Heart right ventricle (tissue), 16 donors: Measurements from ENCODE around the gene PTPRE. TPM values are rescaled to one million over a fixed set of nuclear protein-coding genes. Genes with fewer than 3 reads are reported as not detected.

Experiments used
- ATAC-seq, 8 donors: fragments of 200-7000 bp; cut with Tn5 transposase; one replicate each; pipeline ENCODE4 v1.9.1; 2020; ENCODE audit warnings: mild to moderate bottlenecking in 8 of 8, moderate library complexity in 8 of 8, moderate number of reproducible peaks in 1 of 8
- DNase-seq, 2 donors: peaks; one replicate each; pipeline ENCODE4 v3.0.0-alpha.2; 2020
- H3K27ac ChIP-seq, 10 donors: fragments of 200-600 bp; sonication (generic) in 2 of 10; one replicate each; pipeline versions ENCODE4 v1.5.0 to v1.8.0; 2020 to 2022; ENCODE audit warnings: mild to moderate bottlenecking in 3 of 10
- H3K27me3 ChIP-seq, 7 donors: fragments of 200-600 bp; one replicate each; pipeline ENCODE4 v1.8.0; 2021 to 2022; ENCODE audit warnings: mild to moderate bottlenecking in 2 of 7
- H3K36me3 ChIP-seq, 9 donors: fragments of 200-600 bp; sonication (generic) in 1 of 9; one replicate each; pipeline versions ENCODE4 v1.5.0 to v1.8.0; 2020 to 2022; ENCODE audit warnings: mild to moderate bottlenecking in 2 of 9
- H3K4me1 ChIP-seq, 9 donors: fragments of 200-600 bp; sonication (generic) in 1 of 9; one replicate each; pipeline versions ENCODE4 v1.5.0 to v1.8.0; 2020 to 2022; ENCODE audit warnings: mild to moderate bottlenecking in 4 of 9
- H3K4me3 ChIP-seq, 10 donors: fragments of 200-600 bp; sonication (generic) in 2 of 10; one replicate each; pipeline versions ENCODE4 v1.5.0 to v1.8.0; 2020 to 2022; ENCODE audit warnings: mild to moderate bottlenecking in 7 of 10, moderate library complexity in 2 of 10
- H3K9me3 ChIP-seq, 11 donors: fragments of 200-600 bp in 10 of 11; sonication (generic) in 2 of 11; one replicate each; pipeline versions ENCODE4 v1.5.0 to v1.8.0; 2013 to 2022; ENCODE audit warnings: mild to moderate bottlenecking in 2 of 11, control low read depth in 1 of 11, moderate library complexity in 1 of 11
- CTCF ChIP-seq, 9 donors: fragments of 200-600 bp; sonication (generic) in 2 of 9; IDR thresholded peaks; one replicate each; pipeline versions ENCODE4 v1.5.0 to v1.8.0; 2021 to 2022; ENCODE audit warnings: antibody characterized with exemption in 9 of 9, mild to moderate bottlenecking in 5 of 9, moderate library complexity in 1 of 9
- WGBS, 2 donors: extraction: QIAGEN DNeasy Blood & Tissue Kit; methylation state at CpG; one replicate each; pipeline ENCODE4 v1.1.7; 2013; ENCODE audit warnings: inconsistent platforms in 1 of 2; 5-methylcytosine and 5-hydroxymethylcytosine counted together
- intact Hi-C, 10 donors: fragments of 100-400 bp; cut with DNase I; formaldehyde crosslinking; loops; one replicate each; pipeline versions ENCODE4 v1.11.1 to v1.14.2; 2022
- polyA plus RNA-seq, 2 donors: library from polyadenylated mRNA; stranded (reverse); fragments of 200-250 nt; gene quantifications; one replicate each; pipeline ENCODE4 v1.2.3, GENCODE V29; 2013
- total RNA-seq, 10 donors: library from RNA; stranded (reverse); fragmentation: NEBNext Ultra II Directional in 3 of 10; extraction: Animal tissue kit (Norgen Biotek cat#: 25700) in 3 of 10; gene quantifications; one replicate each; pipeline versions ENCODE4 v1.2.1 to v1.2.4, GENCODE V29; 2021 to 2023
- donor health status: Arrhythmogenic right ventricular cardiomyopathy.
- donor health status: ischemic (EF 13 %, LVEDD 7.1; RV severe dilation, severe dysfunction).
- donor health status: healthy with polysubstance abuse.
- donor health status: DM: no; HTN: yes; CAD: no.
- donor health status: DM: no; HTN: no; CAD: no.
- donor health status: ischemic (EF 25% LVEDD 6.9; RV normal size, moderate dysfunction).
- donor health status: ischemic (EF 25% LVEDD 5.7; RV mildly dilated, moderate dysfunction).
- donor health status: healthy.
- donor health status: DM: yes; HTN: yes; CAD: no.
- donor health status: Ischemic cardiomyopathy.
- donor health status: ischemic (EF 35%, LVEDD 5.7; RV mildly dilated, moderate dysfunction).
- donor health status: nonischemic (EF 11% LVEDD 7.7; RV severe dilation, severe dysfunction).
- donor health status: DM: yes; HTN: yes; CAD: no.
- donor health status: PGD.
- donor health status: ischemic (EF 29% LVEDD 5.4; RV normal size, mild dysfunction).
- donor health status: nonischemic (EF 23%, LVEDD 6.1; RV moderate dilation, normal function).

Gene PTPRE
- total and polyA plus RNA-seq, 12 donors: 6.1 to 42.8 (median 22.1) TPM

- Histone ChIP-seq H3K4me3 (no peak overlapping the region), H3K9me3 (no peaks in the 10 kb centered on the region), H3K4me1 (peaks cover 0 to 35% (median 19%) of the 10 kb centered on the region in 9 donors), H3K27me3 (no peaks in the 10 kb centered on the region), H3K36me3 (peaks cover 0 to 4% (median 0%) of the 10 kb centered on the region in 9 donors), H3K27ac (no peak overlapping the region)
- ATAC-seq (no peak), DNase-seq (no peak)
- WGBS, 2 donors: 91 to 93% methylated on average over 8 of the region's 8 CpGs
- no peak for TF ChIP-seq CTCF (IDR thresholded peaks at IDR 0.05)
- intact Hi-C loops: no loop called here
These were observed 133.8 kb downstream of the PTPRE start for GRCh38 chr10:128040681-128041080.

GRCh38 chr10:128042131-128042610 lies 135.3 kb downstream of the PTPRE start:
- no peak overlapping the region for H3K27ac ChIP-seq
- intact Hi-C loops: no loop called here
- 92 to 93% methylated on average over 17 of the region's 17 CpGs for WGBS, 2 donors
- H3K9me3 ChIP-seq: no peaks in the 10 kb centered on the region
- H3K36me3 ChIP-seq: peaks cover 0 to 4% (median 0%) of the 10 kb centered on the region in 9 donors
- no peaks in the 10 kb centered on the region for H3K27me3 ChIP-seq
- H3K4me3 ChIP-seq: no peak overlapping the region
- no peak for TF ChIP-seq CTCF (IDR thresholded peaks at IDR 0.05)
- DNase-seq: no peak
- ATAC-seq: no peak
- peaks cover 3 to 43% (median 21%) of the 10 kb centered on the region in 9 donors for H3K4me1 ChIP-seq

DNA sequence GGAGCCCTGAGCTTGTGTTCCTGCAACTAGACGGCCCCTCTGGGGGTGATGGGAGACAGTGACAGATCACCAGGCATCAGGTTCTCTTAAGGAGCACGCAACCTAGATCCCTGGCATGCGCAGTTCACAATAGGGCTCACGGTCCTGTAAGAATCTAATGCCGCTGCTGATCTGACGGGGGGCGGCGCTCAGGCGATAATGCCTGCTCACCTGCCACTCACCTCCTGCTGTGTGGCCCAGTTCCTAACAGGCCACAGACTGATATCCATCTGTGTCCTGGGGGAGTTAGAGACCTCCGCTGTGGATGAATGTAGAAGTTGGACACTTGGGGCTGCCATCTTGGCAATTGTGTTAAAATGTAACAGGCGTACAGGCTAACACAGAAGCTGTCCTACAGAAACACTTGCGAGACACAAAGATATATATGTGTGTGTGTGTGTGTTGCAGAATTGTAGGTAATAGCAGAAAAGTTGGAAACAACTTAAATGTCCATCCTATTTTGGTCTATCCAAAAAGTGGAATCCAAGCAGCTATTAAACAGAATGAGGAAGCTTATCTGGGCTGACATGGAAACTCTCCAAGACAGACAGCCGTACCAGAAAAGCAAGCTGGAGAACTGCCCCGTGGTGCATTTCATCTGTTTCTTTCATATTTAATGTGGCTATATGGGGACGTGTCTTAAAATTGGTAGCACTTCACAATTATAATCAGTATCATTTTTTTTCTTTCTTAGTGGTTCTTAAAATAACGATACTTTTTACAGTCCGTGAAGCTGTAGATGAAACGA lies 136.5 kb downstream of the PTPRE start:
- ATAC-seq (no peak), DNase-seq (no peak)
- intact Hi-C loops: no loop called here
- Histone ChIP-seq H3K4me1 (peaks cover 9 to 50% (median 31%) of the 10 kb centered on the region in 9 donors), H3K9me3 (no peaks in the 10 kb centered on the region), H3K4me3 (no peak overlapping the region), H3K36me3 (peaks cover 0 to 4% (median 0%) of the 10 kb centered on the region in 9 donors), H3K27ac (no peak overlapping the region), H3K27me3 (no peaks in the 10 kb centered on the region)
- TF ChIP-seq CTCF (IDR thresholded peaks at IDR 0.05): no peak
- 60 to 66% methylated on average over 18 of the region's 18 CpGs for WGBS, 2 donors

GRCh38 chr10:128044186-128044585 lies 137.3 kb downstream of the PTPRE start:
- ATAC-seq: no peak
- H3K27ac ChIP-seq: no peak overlapping the region
- TF ChIP-seq CTCF (IDR thresholded peaks at IDR 0.05): no peak
- peaks cover 13 to 57% (median 39%) of the 10 kb centered on the region in 9 donors for H3K4me1 ChIP-seq
- WGBS, 2 donors: 89 to 92% methylated on average over 3 of the region's 3 CpGs
- no peaks in the 10 kb centered on the region for H3K9me3 ChIP-seq
- DNase-seq: no peak
- intact Hi-C loops: no loop called here
- H3K36me3 ChIP-seq: peaks cover 0 to 8% (median 0%) of the 10 kb centered on the region in 9 donors
- no peaks in the 10 kb centered on the region for H3K27me3 ChIP-seq
- H3K4me3 ChIP-seq: no peak overlapping the region
